Smooth muscle cell (in vitro differentiated cells): ENCODE measurements around the gene ARHGAP18. TPM values are rescaled to one million over a fixed set of nuclear protein-coding genes. Genes with fewer than 3 reads are reported as not detected.

Experiments used
- DNase-seq: peaks from one replicate; lab custom pipeline; 2025; ENCODE audit not compliant: unreplicated experiment; lab: John Stamatoyannopoulos, UW
- H2AFZ ChIP-seq: fragments of 200-600 bp; sonication (generic); 2 replicates; pipeline ENCODE4 v1.6.0; 2016; ENCODE audit warnings: antibody characterized with exemption, low read depth, mild to moderate bottlenecking
- H3F3A ChIP-seq: fragments of 200-600 bp; sonication (generic); 2 replicates; pipeline ENCODE4 v1.6.0; 2017; ENCODE audit warnings: antibody characterized with exemption, low read depth
- H3K27ac ChIP-seq: fragments of 200-600 bp; sonication (generic); 2 replicates; pipeline ENCODE4 v1.5.1; 2016; ENCODE audit warnings: low read depth, mild to moderate bottlenecking
- H3K27me3 ChIP-seq: fragments of 200-600 bp; sonication (generic); 2 replicates; pipeline ENCODE4 v1.6.1; 2016; ENCODE audit warnings: low read depth, mild to moderate bottlenecking
- H3K36me3 ChIP-seq: fragments of 200-600 bp; sonication (generic); 2 replicates; pipeline ENCODE4 v1.5.1; 2016; ENCODE audit warnings: low read depth
- H3K4me1 ChIP-seq: fragments of 200-600 bp; sonication (generic); 2 replicates; pipeline ENCODE4 v1.5.1; 2016; ENCODE audit warnings: low read depth
- H3K4me2 ChIP-seq: fragments of 200-600 bp; sonication (generic); 2 replicates; pipeline ENCODE4 v1.6.0; 2016; ENCODE audit warnings: mild to moderate bottlenecking
- H3K4me3 ChIP-seq: fragments of 200-600 bp; sonication (generic); 2 replicates; pipeline ENCODE4 v1.5.1; 2016; ENCODE audit warnings: mild to moderate bottlenecking
- H3K79me2 ChIP-seq: fragments of 200-600 bp; sonication (generic); 2 replicates; pipeline ENCODE4 v1.6.0; 2016; ENCODE audit warnings: low read depth, mild to moderate bottlenecking
- H3K9ac ChIP-seq: fragments of 200-600 bp; sonication (generic); 2 replicates; pipeline ENCODE4 v1.6.0; 2016; ENCODE audit warnings: low read depth
- H3K9me3 ChIP-seq: fragments of 200-600 bp; sonication (generic); replicated peaks from 2 replicates; pipeline ENCODE4 v1.5.1; 2016; ENCODE audit warnings: low read depth
- H4K20me1 ChIP-seq: fragments of 200-600 bp; sonication (generic); 2 replicates; pipeline ENCODE4 v1.6.0; 2016; ENCODE audit warnings: low read depth
- WGBS: methylation state at CpG from one replicate; pipeline ENCODE4 v1.1.7; 2016; ENCODE audit warnings: low lambda C conversion rate; 5-methylcytosine and 5-hydroxymethylcytosine counted together
- polyA plus RNA-seq: library from polyadenylated mRNA; unstranded; fragments of >200 nt; fragmentation: Nextera tagmentation; extraction: Ambion mirVana; gene quantifications from 2 replicates; pipeline ENCODE4 v1.2.1, GENCODE V29; 2016
- total RNA-seq: library from RNA; depleted of rRNA; stranded (reverse); fragments of >200 nt; gene quantifications from 2 replicates; pipeline ENCODE4 v1.2.3, GENCODE V29; 2014
- TF ChIP-seq, protein P1 (sequence below): fragments of 200-600 bp; sonication (generic); IDR thresholded peaks from 2 replicates; pipeline ENCODE4 v1.5.1; 2017; ENCODE audit warnings: borderline replicate concordance, mild to moderate bottlenecking, antibody characterized with exemption; ENCODE audit not compliant: insufficient read depth, poor library complexity, severe bottlenecking

Gene ARHGAP18
- total and polyA plus RNA-seq, 2 experiments from 2014 or later: 3.2 to 9.6 TPM

DNA sequence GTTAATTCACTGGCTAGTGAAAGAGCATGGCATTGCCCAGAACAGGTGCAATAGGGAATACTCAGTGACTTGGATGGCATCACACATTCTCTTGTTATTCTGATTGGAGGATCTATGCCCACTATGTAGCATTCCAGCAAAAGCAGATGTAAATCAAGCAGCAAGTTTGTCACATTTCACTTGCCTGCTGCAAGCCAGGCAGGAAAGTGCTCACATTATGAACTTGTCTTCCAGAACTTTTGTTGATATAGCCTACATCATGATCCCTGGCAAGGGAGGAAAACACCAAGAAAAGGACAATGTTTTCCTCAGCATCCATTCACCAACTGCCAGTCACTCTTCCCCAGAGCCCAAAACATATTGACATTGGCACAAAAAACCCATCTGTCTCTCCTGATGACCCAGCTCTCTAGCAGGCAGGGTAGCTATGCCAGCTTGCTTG lies 77.8 kb downstream of the ARHGAP18 start:
- Histone ChIP-seq H3K9me3 (no peaks in the 10 kb centered on the region), H3F3A (no peaks in the 10 kb centered on the region), H3K4me1 (no peaks in the 10 kb centered on the region), H3K27ac (no peak overlapping the region), H2AFZ (no peak overlapping the region), H3K36me3 (no peaks in the 10 kb centered on the region), H3K27me3 (no peaks in the 10 kb centered on the region), H4K20me1 (no peaks in the 10 kb centered on the region), H3K4me3 (no peak overlapping the region), H3K9ac (no peak overlapping the region), H3K79me2 (no peaks in the 10 kb centered on the region), H3K4me2 (no peak overlapping the region)
- DNase-seq: no peak
- TF ChIP-seq, protein P1, sequence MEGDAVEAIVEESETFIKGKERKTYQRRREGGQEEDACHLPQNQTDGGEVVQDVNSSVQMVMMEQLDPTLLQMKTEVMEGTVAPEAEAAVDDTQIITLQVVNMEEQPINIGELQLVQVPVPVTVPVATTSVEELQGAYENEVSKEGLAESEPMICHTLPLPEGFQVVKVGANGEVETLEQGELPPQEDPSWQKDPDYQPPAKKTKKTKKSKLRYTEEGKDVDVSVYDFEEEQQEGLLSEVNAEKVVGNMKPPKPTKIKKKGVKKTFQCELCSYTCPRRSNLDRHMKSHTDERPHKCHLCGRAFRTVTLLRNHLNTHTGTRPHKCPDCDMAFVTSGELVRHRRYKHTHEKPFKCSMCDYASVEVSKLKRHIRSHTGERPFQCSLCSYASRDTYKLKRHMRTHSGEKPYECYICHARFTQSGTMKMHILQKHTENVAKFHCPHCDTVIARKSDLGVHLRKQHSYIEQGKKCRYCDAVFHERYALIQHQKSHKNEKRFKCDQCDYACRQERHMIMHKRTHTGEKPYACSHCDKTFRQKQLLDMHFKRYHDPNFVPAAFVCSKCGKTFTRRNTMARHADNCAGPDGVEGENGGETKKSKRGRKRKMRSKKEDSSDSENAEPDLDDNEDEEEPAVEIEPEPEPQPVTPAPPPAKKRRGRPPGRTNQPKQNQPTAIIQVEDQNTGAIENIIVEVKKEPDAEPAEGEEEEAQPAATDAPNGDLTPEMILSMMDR: no peak

DNA sequence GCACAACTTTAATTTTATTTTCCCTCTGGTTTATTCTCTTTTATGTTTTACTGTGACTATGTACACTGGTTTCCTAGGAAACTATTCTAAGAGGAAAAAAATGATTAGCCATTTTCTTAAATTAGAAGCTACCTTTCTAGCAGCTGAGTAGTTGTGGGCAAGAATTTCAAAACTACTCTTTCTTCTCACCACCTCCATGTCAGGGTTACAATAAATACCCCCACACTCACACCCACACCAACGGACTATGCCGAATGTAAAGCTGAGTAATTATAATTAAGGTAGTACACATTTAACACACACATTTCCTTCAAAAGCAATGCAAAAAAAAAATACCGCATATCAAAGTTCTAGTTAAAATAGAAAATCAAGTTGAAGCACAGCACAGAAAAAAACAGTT lies 78.9 kb downstream of the ARHGAP18 start:
- DNase-seq: no peak
- WGBS: 90% methylated on average over 3 of the region's 3 CpGs
- Histone ChIP-seq H3K9ac (no peak overlapping the region), H3K9me3 (no peaks in the 10 kb centered on the region), H3K36me3 (no peaks in the 10 kb centered on the region), H3K4me2 (no peak overlapping the region), H2AFZ (no peak overlapping the region), H3K79me2 (no peaks in the 10 kb centered on the region), H3K27ac (no peak overlapping the region), H3F3A (no peaks in the 10 kb centered on the region), H4K20me1 (no peaks in the 10 kb centered on the region), H3K4me3 (no peak overlapping the region), H3K27me3 (no peaks in the 10 kb centered on the region), H3K4me1 (no peaks in the 10 kb centered on the region)
- TF ChIP-seq, protein P1: no peak

DNA sequence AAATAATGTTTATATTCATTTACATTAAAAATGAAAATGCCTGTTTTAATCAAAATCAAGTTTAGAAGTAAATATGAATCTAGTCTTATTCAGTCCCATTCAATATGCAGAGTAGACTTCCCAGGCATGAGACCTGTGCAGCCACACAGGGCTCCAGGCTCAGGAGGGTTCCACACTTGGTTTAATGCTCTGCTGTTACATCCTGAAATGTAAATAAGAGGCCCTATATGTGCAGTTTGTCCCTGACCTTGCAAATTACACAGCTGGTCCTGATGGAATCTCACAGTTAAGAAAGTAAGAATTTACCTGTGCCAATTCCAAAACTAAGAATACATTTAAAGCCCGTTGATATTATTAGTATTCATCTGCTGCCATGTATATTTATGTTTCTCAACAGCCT lies 79.4 kb downstream of the ARHGAP18 start:
- no peak for DNase-seq
- H3K27ac ChIP-seq: no peak overlapping the region
- no peaks in the 10 kb centered on the region for H3K9me3 ChIP-seq
- no peak overlapping the region for H3K9ac ChIP-seq
- H2AFZ ChIP-seq: no peak overlapping the region
- H3K4me3 ChIP-seq: no peak overlapping the region
- H4K20me1 ChIP-seq: no peaks in the 10 kb centered on the region
- H3K27me3 ChIP-seq: no peaks in the 10 kb centered on the region
- TF ChIP-seq, protein P1: no peak
- no peak overlapping the region for H3K4me2 ChIP-seq
- no peaks in the 10 kb centered on the region for H3K4me1 ChIP-seq
- no peaks in the 10 kb centered on the region for H3F3A ChIP-seq
- no peaks in the 10 kb centered on the region for H3K36me3 ChIP-seq
- 89% methylated on average over 1 of the region's 1 CpG for WGBS
- no peaks in the 10 kb centered on the region for H3K79me2 ChIP-seq

DNA sequence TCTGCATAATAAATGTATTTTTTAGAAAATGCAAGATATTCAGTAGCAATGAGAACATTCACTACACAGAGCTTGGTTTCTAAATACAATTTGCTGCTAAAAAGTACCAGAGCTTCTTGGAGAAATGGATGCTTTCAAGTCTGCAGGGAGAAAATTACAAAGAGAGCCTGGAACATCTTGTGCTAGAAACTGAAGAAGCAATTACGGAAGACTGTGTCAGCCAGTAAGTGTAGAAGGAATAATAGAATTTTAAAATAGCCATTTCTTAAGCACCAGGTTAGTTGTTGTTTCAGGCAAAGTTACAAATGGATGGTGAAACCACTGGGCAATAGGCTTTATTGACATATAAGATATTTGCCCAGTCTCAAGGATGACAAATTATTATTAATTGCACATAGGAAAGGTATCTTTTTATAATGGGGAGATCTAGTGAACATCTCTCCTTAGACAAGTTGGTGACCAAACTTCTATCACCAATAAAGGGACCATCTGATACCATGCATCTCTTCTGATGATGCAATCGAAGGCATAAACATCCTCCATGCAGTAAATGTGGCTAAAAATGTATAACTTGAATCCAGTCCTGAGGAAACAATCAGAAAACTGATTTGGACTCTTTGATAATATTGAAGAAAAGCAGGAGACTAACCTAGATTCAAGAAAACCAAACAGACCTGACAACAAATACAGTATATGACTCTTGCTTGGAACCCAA lies 81.7 kb downstream of the ARHGAP18 start:
- DNase-seq: no peak
- H3F3A ChIP-seq: no peaks in the 10 kb centered on the region
- WGBS: 96% methylated on average over 2 of the region's 2 CpGs

More for the DNA sequence above, 81.7 kb downstream of the ARHGAP18 start:
- Histone ChIP-seq H3K27me3 (no peaks in the 10 kb centered on the region), H3K27ac (no peak overlapping the region), H4K20me1 (no peaks in the 10 kb centered on the region), H3K9ac (no peak overlapping the region), H3K36me3 (no peaks in the 10 kb centered on the region), H3K79me2 (no peaks in the 10 kb centered on the region), H3K9me3 (no peaks in the 10 kb centered on the region), H3K4me2 (no peak overlapping the region), H2AFZ (no peak overlapping the region), H3K4me1 (no peaks in the 10 kb centered on the region), H3K4me3 (no peak overlapping the region)
- TF ChIP-seq, protein P1: no peak
